GM21367 (cell line): ENCODE data around the gene AP4E1.
"Not testable (repeated sequence)": the region's sequence is repeated elsewhere in the genome, so short reads cannot be mapped to it uniquely, and the experiment has no call there.

Experiments used
- ATAC-seq: cut with Tn5 transposase; IDR thresholded peaks from one replicate; pipeline ENCODE4 v1.9.1; 2021; ENCODE audit not compliant: unreplicated experiment

The AP4E1 gene

GRCh38 chr15:51016615-51017014, 108.1 kb downstream of the AP4E1 start:
- no peak for ATAC-seq

DNA sequence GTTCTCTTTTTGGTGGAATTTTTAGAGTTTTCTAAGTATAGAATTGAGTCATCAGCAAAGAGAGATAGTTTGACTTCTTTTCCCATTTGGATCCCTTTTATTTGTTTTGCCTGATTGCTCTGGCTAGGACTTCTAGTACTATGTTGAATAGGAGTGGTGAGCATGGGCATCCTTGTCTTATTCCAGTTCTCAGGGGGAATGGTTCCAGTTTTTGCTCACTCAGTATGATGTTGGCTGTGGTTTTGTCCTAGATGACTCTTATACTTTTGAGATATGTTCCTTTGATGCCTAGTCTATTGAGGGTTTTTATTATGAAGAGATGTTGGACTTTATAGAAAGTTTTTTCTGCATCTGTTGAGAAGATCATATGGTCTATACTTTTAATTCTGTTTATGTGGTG, 113.7 kb downstream of the AP4E1 start:
- ATAC-seq, result no peak

DNA sequence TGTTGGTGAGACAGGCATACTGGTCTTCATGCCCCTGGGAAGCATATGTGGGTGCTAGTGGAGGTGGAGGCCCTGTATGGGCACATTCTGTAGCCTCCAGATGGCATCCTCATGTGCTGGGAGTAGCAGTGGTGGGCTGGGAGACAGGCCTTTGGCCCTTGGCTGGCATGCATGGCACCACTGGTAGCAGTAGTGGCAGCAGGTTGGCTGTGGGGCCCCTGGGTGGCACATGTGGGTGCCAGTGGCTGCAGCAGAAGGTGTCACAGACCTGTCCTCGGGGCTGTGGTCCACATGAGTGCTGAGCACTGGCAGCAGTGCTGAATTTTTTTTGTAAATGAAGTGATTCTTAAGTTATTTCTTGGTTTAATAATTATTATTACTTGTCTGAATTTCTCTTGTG, 115.0 kb downstream of the AP4E1 start:
- ATAC-seq, result no peak

- no peak for ATAC-seq
These were observed 116.4 kb downstream of the AP4E1 start for GRCh38 chr15:51024735-51025453.

DNA sequence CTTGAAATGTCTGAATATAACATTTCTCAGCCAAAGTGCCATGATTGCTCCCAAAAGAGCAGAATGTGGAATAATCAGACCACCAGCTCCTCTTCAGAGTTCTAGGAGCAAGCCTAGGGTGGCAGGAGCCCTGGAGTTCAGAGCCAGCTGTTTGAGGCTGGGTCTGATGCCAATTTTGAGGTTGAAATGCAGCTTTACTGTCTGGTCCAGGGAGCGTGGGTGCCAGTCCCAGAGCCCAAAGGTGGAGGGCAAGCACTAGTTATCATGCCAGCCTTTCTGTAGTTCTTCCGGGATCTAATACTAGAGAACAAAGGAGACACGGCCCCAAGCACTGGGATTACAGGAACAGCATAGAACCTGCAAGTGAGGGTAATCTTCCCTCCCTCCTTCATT, 117.0 kb downstream of the AP4E1 start:
- no peak for ATAC-seq

DNA sequence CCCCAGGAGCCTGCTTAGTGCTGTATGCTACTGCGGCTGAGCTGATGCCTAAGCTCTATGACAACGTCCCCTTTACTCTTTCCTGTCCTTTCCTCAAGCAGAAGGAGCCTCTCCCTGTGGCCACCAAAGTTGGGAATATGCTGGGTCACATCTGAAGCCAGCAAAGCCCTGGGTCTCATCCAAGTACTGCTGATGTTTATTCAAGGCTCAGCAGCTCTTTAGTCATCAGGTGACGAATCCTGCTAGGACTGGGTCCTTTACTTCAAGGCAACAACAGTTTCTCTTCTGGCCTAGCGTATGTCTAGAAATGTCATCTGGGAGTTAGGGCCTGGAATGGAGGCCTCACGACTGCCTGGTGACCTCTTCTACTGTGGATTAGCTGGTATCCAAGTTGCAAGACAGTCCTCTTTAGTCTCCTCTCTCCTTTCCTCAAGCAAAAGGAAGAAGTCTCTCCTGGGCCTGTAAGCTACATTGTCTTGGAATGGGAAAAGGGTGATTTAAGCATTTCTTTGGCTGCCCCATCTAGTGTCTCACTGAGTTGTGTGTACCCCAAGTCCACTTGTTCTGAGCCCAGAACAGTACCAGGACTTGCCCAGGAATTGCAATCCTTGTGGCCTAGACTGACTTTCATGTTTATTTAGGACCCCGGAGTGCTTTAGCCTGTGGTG, 122.3 kb downstream of the AP4E1 start:
- ATAC-seq, result no peak

GRCh38 chr15:51037474-51037873, 129.0 kb downstream of the AP4E1 start:
- ATAC-seq, result not testable (repeated sequence)

GRCh38 chr15:51038162-51038973, 129.9 kb downstream of the AP4E1 start:
- ATAC-seq, result no peak

- no peak for ATAC-seq
These were observed 130.5 kb downstream of the AP4E1 start for GRCh38 chr15:51038974-51039319.

- no peak for ATAC-seq
These were observed 135.7 kb downstream of the AP4E1 start for GRCh38 chr15:51044037-51044727.

GRCh38 chr15:51046016-51046415, 137.5 kb downstream of the AP4E1 start:
- ATAC-seq, result no peak

GRCh38 chr15:51046799-51047449, 138.4 kb downstream of the AP4E1 start:
- ATAC-seq, result no peak

DNA sequence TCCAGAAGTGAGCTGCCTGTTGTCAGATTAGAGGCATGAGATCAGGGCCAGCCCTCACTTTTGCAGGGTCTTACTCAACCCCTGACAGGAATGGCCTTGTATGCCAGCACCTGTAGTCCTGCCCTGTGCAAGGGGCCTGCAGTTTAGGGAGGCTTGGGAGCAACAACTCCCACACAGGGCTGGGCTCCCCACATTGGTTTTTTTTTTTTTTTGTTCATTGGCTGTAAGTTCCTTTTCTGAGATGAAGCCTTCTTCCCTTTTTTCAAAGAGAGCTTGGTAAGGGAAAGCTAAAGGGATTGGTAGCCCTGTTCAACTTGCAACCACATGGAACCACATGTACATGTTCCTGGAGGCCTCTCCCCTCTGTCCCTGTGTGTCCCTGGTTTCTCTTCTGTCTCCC, 139.8 kb downstream of the AP4E1 start:
- no peak for ATAC-seq

GRCh38 chr15:51049081-51049480, 140.6 kb downstream of the AP4E1 start:
- no peak for ATAC-seq

DNA sequence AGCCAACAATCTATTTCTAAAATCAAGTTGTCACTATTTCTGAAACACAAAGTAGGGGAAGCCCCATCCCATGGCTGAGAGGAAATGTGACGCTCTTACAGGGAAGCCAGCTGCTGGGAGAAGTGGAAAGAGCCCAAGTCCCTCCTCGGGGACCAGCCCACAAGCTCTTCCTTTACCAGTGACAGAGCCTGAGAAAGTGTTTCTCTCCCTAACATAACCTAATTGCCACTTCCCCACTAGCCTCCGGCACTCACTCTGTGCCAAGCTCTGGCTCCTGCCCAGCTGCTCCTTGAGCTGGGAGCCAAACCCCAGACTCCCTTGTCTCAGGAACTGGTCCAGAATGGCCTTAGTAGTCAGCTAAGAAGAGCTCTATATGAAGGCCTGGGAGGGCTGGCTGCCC, 143.3 kb downstream of the AP4E1 start:
- no peak for ATAC-seq

DNA sequence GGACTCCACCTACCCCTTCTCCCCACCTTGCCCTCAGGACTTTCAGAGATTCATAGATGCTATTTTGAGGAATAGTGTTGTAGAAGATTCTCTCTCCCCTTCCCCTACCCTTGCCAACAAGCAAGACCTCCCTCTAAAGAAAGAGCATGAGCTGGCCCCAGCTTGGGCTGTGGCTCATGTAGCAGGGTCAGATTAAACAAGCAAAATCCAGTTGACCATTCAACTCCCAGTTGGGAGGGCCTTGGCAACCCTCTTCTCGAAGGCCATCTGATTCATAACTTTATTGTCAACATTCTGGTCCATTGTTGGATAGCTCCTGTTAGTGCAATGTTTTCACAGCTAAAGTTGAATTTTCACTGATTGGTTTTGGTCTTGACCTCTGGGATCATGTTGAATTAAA, 145.1 kb downstream of the AP4E1 start:
- ATAC-seq, result no peak

DNA sequence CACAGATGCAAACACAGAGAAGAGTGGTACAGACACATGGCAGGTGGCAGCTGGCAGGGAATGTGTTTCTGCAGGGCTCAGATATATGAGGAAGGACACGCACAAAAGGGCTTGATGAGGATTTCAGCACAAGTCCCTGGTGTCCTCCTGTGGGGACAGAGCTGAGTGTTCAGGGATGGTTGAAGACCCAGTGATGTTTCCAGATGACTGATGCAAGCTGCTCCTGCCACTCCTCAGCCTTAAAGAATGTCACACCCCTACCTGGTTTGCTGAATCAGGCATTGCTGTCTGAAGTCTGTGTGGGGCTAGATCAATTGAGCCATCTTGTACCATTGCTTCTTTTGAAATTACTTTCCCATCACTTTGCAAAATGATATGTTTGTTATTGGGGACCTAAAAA, 146.1 kb downstream of the AP4E1 start:
- ATAC-seq, result no peak
